Tibial nerve (tissue), 4 donors: ENCODE measurements around the gene SCN8A. TPM values are rescaled to one million over a fixed set of nuclear protein-coding genes. Genes with fewer than 3 reads are reported as not detected.

ENCODE experiments used
- DNase-seq, 2 donors: peaks; one replicate each; pipeline ENCODE4 v3.0.0-alpha.2; 2019; ENCODE audit warnings: low spot score in 2 of 2
- H3K27ac ChIP-seq, 4 donors: fragments of 200-600 bp; sonication (generic) in 3 of 4; one replicate each; pipeline ENCODE4 v1.5.1; 2017 to 2019; ENCODE audit warnings: mild to moderate bottlenecking in 1 of 4
- H3K27me3 ChIP-seq, 2 donors: fragments of 200-600 bp; sonication (generic) in 1 of 2; one replicate each; pipeline versions ENCODE4 v1.5.1 to v1.6.0; 2017 to 2019
- H3K36me3 ChIP-seq, 3 donors: fragments of 200-600 bp; sonication (generic); one replicate each; pipeline ENCODE4 v1.5.1; 2018 to 2019
- H3K4me1 ChIP-seq, 4 donors: fragments of 200-600 bp; sonication (generic) in 3 of 4; one replicate each; pipeline ENCODE4 v1.5.1; 2017 to 2019
- H3K4me3 ChIP-seq, 4 donors: fragments of 200-600 bp; sonication (generic) in 3 of 4; one replicate each; pipeline ENCODE4 v1.5.1; 2017 to 2019; ENCODE audit warnings: mild to moderate bottlenecking in 1 of 4, moderate library complexity in 1 of 4
- H3K9me3 ChIP-seq, 4 donors: fragments of 200-600 bp; sonication (generic) in 3 of 4; one replicate each; pipeline ENCODE4 v1.5.1; 2017 to 2019
- EP300 ChIP-seq, 2 donors: sonication (generic); formaldehyde crosslinking; IDR thresholded peaks; one replicate each; pipeline ENCODE4 v1.6.1; 2017; ENCODE audit warnings: antibody characterized with exemption in 2 of 2, mild to moderate bottlenecking in 1 of 2
- POLR2A ChIP-seq, 2 donors: fragments of 450-650 bp; IDR thresholded peaks; one replicate each; pipeline ENCODE4 v1.6.1; 2017; ENCODE audit warnings: antibody characterized with exemption in 2 of 2, mild to moderate bottlenecking in 2 of 2, moderate library complexity in 2 of 2
- WGBS, 2 donors: methylation state at CpG; one replicate each; pipeline ENCODE4 v1.1.5; 2018; 5-methylcytosine and 5-hydroxymethylcytosine counted together
- total RNA-seq, 4 donors: library from RNA; depleted of rRNA; stranded (reverse); fragments of >200 nt; gene quantifications; one replicate each; pipeline ENCODE4 v1.1.0, GENCODE V29; 2016
- TF ChIP-seq, protein P1 (sequence below), 5 experiments: fragments of 200-600 bp in 3 of 5; fragments of 450-650 bp in 2 of 5; sonication (generic) in 3 of 5; IDR thresholded peaks; one replicate each; pipeline ENCODE4 v1.5.1; 2016 to 2019; ENCODE audit warnings: antibody characterized with exemption in 5 of 5, mild to moderate bottlenecking in 3 of 5, moderate library complexity in 2 of 5

The SCN8A gene
- total RNA-seq, 4 donors from 2014 or later, result 0.21 to 3.3 (median 0.50) TPM

DNA sequence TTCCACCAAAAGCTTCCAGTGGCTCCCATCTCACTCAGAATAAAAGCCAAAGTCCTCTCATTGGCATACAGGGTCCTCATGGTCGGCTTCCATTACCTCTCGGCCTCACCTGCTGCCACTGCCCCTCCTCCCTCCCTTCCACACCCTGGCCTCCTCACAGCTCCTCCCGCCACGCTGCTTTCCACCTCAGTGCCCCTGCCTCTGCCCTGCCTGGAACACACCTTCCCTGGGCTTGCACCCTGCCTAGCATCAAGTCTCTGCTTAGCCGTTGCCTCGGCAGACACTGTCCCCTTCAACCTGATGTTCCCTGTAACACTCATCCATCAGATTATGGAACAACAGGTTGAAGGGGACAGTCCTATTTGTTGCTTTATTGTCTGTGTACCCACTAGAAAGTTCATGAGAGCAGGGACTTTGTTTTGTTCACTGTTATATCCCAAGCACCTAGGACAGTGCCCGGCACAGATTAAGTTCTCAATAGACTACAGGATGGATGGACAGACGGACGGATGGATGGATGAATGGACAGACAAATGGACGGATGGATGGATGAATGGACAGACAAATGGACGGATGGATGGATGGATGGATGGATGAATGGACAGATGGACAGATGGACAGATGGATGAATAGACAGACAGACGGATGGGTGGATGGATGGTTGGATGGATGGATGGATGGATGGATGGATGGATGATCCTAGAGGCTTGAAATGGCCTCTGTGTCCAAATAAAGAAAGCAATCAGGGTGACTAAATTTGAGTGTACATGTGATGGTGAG is 242.6 kb downstream of the SCN8A start:
- no peak for TF ChIP-seq POLR2A (IDR thresholded peaks at IDR 0.05)
- TF ChIP-seq, protein P1, sequence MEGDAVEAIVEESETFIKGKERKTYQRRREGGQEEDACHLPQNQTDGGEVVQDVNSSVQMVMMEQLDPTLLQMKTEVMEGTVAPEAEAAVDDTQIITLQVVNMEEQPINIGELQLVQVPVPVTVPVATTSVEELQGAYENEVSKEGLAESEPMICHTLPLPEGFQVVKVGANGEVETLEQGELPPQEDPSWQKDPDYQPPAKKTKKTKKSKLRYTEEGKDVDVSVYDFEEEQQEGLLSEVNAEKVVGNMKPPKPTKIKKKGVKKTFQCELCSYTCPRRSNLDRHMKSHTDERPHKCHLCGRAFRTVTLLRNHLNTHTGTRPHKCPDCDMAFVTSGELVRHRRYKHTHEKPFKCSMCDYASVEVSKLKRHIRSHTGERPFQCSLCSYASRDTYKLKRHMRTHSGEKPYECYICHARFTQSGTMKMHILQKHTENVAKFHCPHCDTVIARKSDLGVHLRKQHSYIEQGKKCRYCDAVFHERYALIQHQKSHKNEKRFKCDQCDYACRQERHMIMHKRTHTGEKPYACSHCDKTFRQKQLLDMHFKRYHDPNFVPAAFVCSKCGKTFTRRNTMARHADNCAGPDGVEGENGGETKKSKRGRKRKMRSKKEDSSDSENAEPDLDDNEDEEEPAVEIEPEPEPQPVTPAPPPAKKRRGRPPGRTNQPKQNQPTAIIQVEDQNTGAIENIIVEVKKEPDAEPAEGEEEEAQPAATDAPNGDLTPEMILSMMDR (IDR thresholded peaks at IDR 0.05), result no peak
- TF ChIP-seq EP300 (IDR thresholded peaks at IDR 0.05), result no peak

DNA sequence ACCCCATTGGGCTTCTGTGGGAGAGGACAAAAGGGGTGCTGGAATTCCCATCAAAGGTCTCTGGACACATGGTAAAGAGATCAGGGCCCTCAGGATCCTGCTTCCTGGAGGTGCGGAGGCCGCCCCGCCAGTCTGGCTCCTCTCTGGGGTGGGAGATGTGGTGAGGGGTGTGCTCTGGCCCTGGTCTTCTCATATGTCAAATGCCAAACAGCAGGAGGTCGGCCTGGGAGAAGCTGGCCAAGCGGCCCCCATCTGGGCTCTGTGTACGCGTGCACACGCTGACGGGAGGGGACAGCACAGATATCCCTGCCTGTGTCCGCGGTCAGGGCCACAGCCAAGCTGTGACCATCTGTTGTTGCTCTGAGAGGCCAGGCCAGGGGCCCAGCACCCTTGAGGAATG is 243.4 kb downstream of the SCN8A start:
- Histone ChIP-seq H3K27ac (no peak overlapping the region), H3K9me3 (no peaks in the 10 kb centered on the region), H3K4me3 (no peak overlapping the region), H3K36me3 (no peaks in the 10 kb centered on the region), H3K27me3 (no peaks in the 10 kb centered on the region), H3K4me1 (peaks cover 0 to 25% (median 0%) of the 10 kb centered on the region in 4 donors)
- TF ChIP-seq EP300 (IDR thresholded peaks at IDR 0.05), result no peak
- TF ChIP-seq, protein P1 (IDR thresholded peaks at IDR 0.05), result no peak
- WGBS, 2 donors, result 83 to 86% methylated on average over 11 of the region's 11 CpGs
- DNase-seq, result no peak

More for the DNA sequence above, 242.6 kb downstream of the SCN8A start:
- Histone ChIP-seq H3K9me3 (no peaks in the 10 kb centered on the region), H3K36me3 (no peaks in the 10 kb centered on the region), H3K27me3 (no peaks in the 10 kb centered on the region), H3K4me1 (peaks cover 0 to 18% (median 0%) of the 10 kb centered on the region in 4 donors), H3K4me3 (no peak overlapping the region), H3K27ac (no peak overlapping the region)
- WGBS, 2 donors, result 75% methylated on average over 12 of the region's 12 CpGs
- DNase-seq, result no peak

DNA sequence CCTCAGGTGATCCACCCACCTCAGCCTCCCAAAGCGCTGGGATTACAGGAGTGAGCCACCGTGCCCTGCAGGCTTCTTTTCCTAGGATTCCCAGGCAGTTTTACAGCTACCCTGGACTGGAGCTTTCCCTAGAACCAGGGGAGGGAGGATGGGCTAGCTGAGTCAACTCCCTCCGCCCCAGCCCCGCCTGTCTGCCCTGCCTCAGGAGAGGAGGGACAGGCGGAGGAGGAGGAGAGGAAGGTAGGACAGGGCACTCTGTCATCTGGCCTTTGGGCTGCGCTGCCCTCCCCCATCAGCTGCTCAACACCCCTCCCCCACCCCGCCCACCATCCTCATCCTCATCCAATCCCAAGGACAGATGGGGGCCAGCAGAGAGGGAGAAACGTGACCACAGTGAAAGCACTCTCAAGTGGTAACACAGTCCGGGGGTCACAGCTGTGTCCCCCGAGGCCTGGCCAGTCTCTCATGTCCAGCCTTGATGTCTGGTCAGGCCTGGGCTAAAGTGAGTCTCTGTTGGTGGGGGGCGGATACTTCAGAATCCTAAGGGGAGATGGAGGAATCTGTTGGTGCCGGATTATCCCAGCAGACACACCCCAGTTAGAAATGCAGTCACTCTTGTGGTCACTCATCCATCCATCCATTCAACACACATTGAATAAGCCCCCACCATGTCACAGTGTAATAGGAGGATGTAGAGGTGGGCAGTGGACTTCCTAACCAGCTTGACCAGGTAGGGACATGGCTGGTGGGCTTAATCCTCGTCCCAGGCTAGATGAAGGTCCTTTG is 245.2 kb downstream of the SCN8A start:
- WGBS, 2 donors, result 67 to 74% methylated on average over 11 to 13 of the region's 13 CpGs

DNA sequence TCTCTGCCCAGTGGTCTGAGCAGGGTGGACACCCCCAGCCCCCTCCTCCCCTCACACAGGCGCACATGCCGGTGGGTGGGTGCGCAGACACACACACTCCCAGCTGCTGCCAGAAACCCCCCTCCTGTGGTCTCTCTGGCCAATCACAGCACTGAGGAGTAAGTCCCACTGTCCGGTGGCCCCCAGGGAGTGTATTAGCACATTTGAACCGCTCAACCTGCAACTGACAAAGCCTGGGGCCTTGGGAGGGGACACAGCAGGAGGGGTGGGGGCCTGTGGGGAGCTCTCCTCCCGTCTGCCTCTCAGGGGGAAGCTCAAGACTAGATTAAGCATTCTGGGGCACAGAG is 245.8 kb downstream of the SCN8A start:
- no peaks in the 10 kb centered on the region for H3K27me3 ChIP-seq
- H3K27ac ChIP-seq, result no peak overlapping the region
- no peaks in the 10 kb centered on the region for H3K36me3 ChIP-seq
- peaks cover 0 to 25% (median 0%) of the 10 kb centered on the region in 4 donors for H3K4me1 ChIP-seq
- H3K4me3 ChIP-seq, result no peak overlapping the region
- no peak for DNase-seq
- WGBS, 2 donors, result 70 to 77% methylated on average over 4 to 6 of the region's 6 CpGs
- TF ChIP-seq EP300 (IDR thresholded peaks at IDR 0.05) (no peak), POLR2A (IDR thresholded peaks at IDR 0.05) (no peak)
- TF ChIP-seq, protein P1 (IDR thresholded peaks at IDR 0.05), result no peak
- H3K9me3 ChIP-seq, result no peaks in the 10 kb centered on the region

More for the DNA sequence above, 245.2 kb downstream of the SCN8A start:
- DNase-seq, result no peak
- Histone ChIP-seq H3K36me3 (no peaks in the 10 kb centered on the region), H3K4me3 (no peak overlapping the region), H3K27me3 (no peaks in the 10 kb centered on the region), H3K27ac (no peak overlapping the region), H3K9me3 (no peaks in the 10 kb centered on the region), H3K4me1 (peaks cover 0 to 25% (median 0%) of the 10 kb centered on the region in 4 donors)
- TF ChIP-seq POLR2A (IDR thresholded peaks at IDR 0.05) (no peak), EP300 (IDR thresholded peaks at IDR 0.05) (no peak)
- TF ChIP-seq, protein P1 (IDR thresholded peaks at IDR 0.05), result no peak

DNA sequence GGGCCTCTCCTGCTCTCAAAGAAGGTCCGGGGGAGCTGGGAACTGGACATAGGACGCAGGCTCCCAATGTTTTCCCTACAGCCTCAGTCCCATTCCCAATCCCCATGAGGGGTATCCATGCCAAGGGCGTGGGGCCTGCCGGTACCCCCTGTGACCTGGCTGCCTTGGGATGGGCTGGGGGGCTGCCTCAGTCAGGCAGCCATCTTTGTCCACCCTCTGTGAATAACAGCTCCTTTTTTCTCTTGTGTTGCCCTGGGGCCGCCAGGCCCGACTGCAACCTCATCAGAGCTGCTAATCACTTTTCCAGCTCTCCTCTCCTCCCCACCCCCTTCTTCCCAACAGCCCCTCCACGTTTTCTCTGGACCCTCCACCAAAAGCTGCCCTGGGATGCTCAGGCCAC is 246.3 kb downstream of the SCN8A start:
- no peak overlapping the region for H3K4me3 ChIP-seq
- no peak for DNase-seq
- H3K27ac ChIP-seq, result no peak overlapping the region
- WGBS, 2 donors, result 47 to 49% methylated on average over 7 of the region's 7 CpGs
- TF ChIP-seq, protein P1 (IDR thresholded peaks at IDR 0.05), result no peak
- TF ChIP-seq EP300 (IDR thresholded peaks at IDR 0.05) (no peak), POLR2A (IDR thresholded peaks at IDR 0.05) (no peak)
- H3K4me1 ChIP-seq, result peaks cover 0 to 24% (median 0%) of the 10 kb centered on the region in 4 donors
- H3K9me3 ChIP-seq, result no peaks in the 10 kb centered on the region
- H3K36me3 ChIP-seq, result no peaks in the 10 kb centered on the region
- H3K27me3 ChIP-seq, result no peaks in the 10 kb centered on the region
